Neural progenitor cell (in vitro differentiated cells): ENCODE measurements around the gene UGT1A10.
"Not testable (repeated sequence)": the region's sequence is repeated elsewhere in the genome, so short reads cannot be mapped to it uniquely, and the experiment has no call there.

Source experiments
- CTCF ChIP-seq: fragments of 200-600 bp; sonication (generic); IDR thresholded peaks from 2 replicates; pipeline ENCODE4 v1.5.1; 2017; ENCODE audit warnings: antibody characterized with exemption, mild to moderate bottlenecking
- EZH2 ChIP-seq: fragments of 200-600 bp; sonication (generic); IDR thresholded peaks from 2 replicates; pipeline ENCODE4 v1.6.1; 2017; ENCODE audit warnings: antibody characterized with exemption, mild to moderate bottlenecking, moderate library complexity
- EZH2phosphoT487 ChIP-seq: fragments of 200-600 bp; sonication (generic); IDR thresholded peaks from 2 replicates; pipeline ENCODE4 v1.6.1; 2017; ENCODE audit warnings: antibody characterized with exemption

GRCh38 chr2:233751212-233752009 is 115.2 kb downstream of the UGT1A10 start:
- not testable (repeated sequence) for TF ChIP-seq CTCF, EZH2, EZH2phosphoT487
